H9 (cell line): ENCODE data around the gene ERFL. TPM values are rescaled to one million over a fixed set of nuclear protein-coding genes. Genes with fewer than 3 reads are reported as not detected.
A peak's percentile ranks its signal among the peaks of the same experiment; 100 is the strongest.

Experiments used
- DNase-seq: peaks from one replicate; pipeline ENCODE4 v3.0.0-alpha.2; 2017
- H2AFZ ChIP-seq: one replicate; pipeline ENCODE4 v1.6.1; 2013; ENCODE audit warnings: mild to moderate bottlenecking, low read length, control low read depth, moderate library complexity
- H2AK5ac ChIP-seq: 2 replicates; pipeline ENCODE4 v1.6.1; 2013; ENCODE audit warnings: low read length, control low read depth, mixed read lengths; ENCODE audit not compliant: insufficient read length
- H2BK120ac ChIP-seq: one replicate; pipeline ENCODE4 v1.6.1; 2013; ENCODE audit warnings: low read depth, mild to moderate bottlenecking, low read length, control low read depth, inconsistent platforms; ENCODE audit not compliant: poor library complexity, severe bottlenecking
- H2BK12ac ChIP-seq: 2 replicates; pipeline ENCODE4 v1.6.1; 2013; ENCODE audit warnings: low read length, control low read depth, mixed read lengths, low read depth; ENCODE audit not compliant: insufficient read length
- H2BK15ac ChIP-seq: 2 replicates; pipeline ENCODE4 v1.6.1; 2013; ENCODE audit warnings: low read depth, low read length, control low read depth
- H2BK20ac ChIP-seq: one replicate; pipeline ENCODE4 v1.6.1; 2013; ENCODE audit warnings: low read depth, mild to moderate bottlenecking, low read length, control low read depth, inconsistent platforms; ENCODE audit not compliant: poor library complexity, severe bottlenecking
- H2BK5ac ChIP-seq: 2 replicates; pipeline ENCODE4 v1.6.1; 2013; ENCODE audit warnings: low read length, control low read depth, mixed read lengths; ENCODE audit not compliant: insufficient read length
- H3K14ac ChIP-seq: 2 replicates; pipeline ENCODE4 v1.6.1; 2013; ENCODE audit warnings: low read length, control low read depth; ENCODE audit not compliant: insufficient read depth
- H3K18ac ChIP-seq: 2 replicates; pipeline ENCODE4 v1.6.1; 2013; ENCODE audit warnings: low read depth, mild to moderate bottlenecking, mixed read lengths, low read length, control low read depth; ENCODE audit not compliant: insufficient read length
- H3K23ac ChIP-seq: 2 replicates; pipeline ENCODE4 v1.6.1; 2013; ENCODE audit warnings: low read length, control low read depth, mixed read lengths, low read depth; ENCODE audit not compliant: insufficient read length
- H3K23me2 ChIP-seq: 2 replicates; pipeline ENCODE4 v1.6.1; 2013; ENCODE audit warnings: low read depth, mild to moderate bottlenecking, mixed read lengths, low read length, control low read depth; ENCODE audit not compliant: insufficient read length, poor library complexity, severe bottlenecking
- H3K27ac ChIP-seq: 2 replicates; pipeline ENCODE4 v1.5.1; 2013; ENCODE audit warnings: low read length, control low read depth, mixed read lengths, low read depth; ENCODE audit not compliant: insufficient read length
- H3K27me3 ChIP-seq: 2 replicates; pipeline ENCODE4 v1.6.1; 2013; ENCODE audit warnings: low read length, control low read depth, inconsistent platforms; ENCODE audit not compliant: insufficient read depth
- H3K4ac ChIP-seq: 2 replicates; pipeline ENCODE4 v1.6.1; 2013; ENCODE audit warnings: low read depth, mild to moderate bottlenecking, control low read depth, inconsistent platforms, low read length, moderate library complexity
- H3K4me1 ChIP-seq: 2 replicates; pipeline ENCODE4 v1.6.1; 2013; ENCODE audit warnings: low read length, control low read depth, inconsistent platforms; ENCODE audit not compliant: insufficient read depth
- H3K4me2 ChIP-seq: 2 replicates; pipeline ENCODE4 v1.6.1; 2013; ENCODE audit warnings: low read length, control low read depth, mixed read lengths; ENCODE audit not compliant: insufficient read length, insufficient read depth
- H3K56ac ChIP-seq: 2 replicates; pipeline ENCODE4 v1.6.1; 2013; ENCODE audit warnings: low read depth, mild to moderate bottlenecking, mixed read lengths, low read length, control low read depth; ENCODE audit not compliant: insufficient read length
- H3K79me1 ChIP-seq: 2 replicates; pipeline ENCODE4 v1.6.1; 2013; ENCODE audit warnings: low read depth, mild to moderate bottlenecking, moderate library complexity, low read length, control low read depth, inconsistent platforms; ENCODE audit not compliant: insufficient read depth, poor library complexity, severe bottlenecking
- H3K79me2 ChIP-seq: 2 replicates; pipeline ENCODE4 v1.6.1; 2013; ENCODE audit warnings: low read length, control low read depth, inconsistent platforms; ENCODE audit not compliant: insufficient read depth
- H3K9ac ChIP-seq: 2 replicates; pipeline ENCODE4 v1.6.1; 2013; ENCODE audit warnings: low read length, control low read depth, mixed read lengths; ENCODE audit not compliant: insufficient read length; ENCODE audit errors: extremely low read depth
- H3K9me3 ChIP-seq: one replicate; pipeline ENCODE4 v1.6.1; 2013; ENCODE audit warnings: low read depth, low read length, inconsistent platforms; ENCODE audit not compliant: control insufficient read depth
- H3T11ph ChIP-seq: one replicate; pipeline ENCODE4 v1.6.1; 2013; ENCODE audit warnings: mild to moderate bottlenecking, low read length, control low read depth, inconsistent platforms
- H4K20me1 ChIP-seq: one replicate; pipeline ENCODE4 v1.6.1; 2013; ENCODE audit not compliant: control insufficient read depth, insufficient read length, insufficient read depth
- H4K5ac ChIP-seq: 2 replicates; pipeline ENCODE4 v1.6.1; 2013; ENCODE audit warnings: low read depth, mild to moderate bottlenecking, mixed read lengths, low read length, control low read depth; ENCODE audit not compliant: insufficient read length
- H4K8ac ChIP-seq: replicated peaks from 2 replicates; pipeline ENCODE4 v1.6.1; 2013; ENCODE audit warnings: low read length, control low read depth, mixed read lengths, low read depth; ENCODE audit not compliant: insufficient read length
- H4K91ac ChIP-seq: 2 replicates; pipeline ENCODE4 v1.6.1; 2013; ENCODE audit warnings: low read depth, mild to moderate bottlenecking, moderate library complexity, mixed read lengths, low read length, control low read depth; ENCODE audit not compliant: insufficient read length
- H3K27ac Mint-ChIP-seq, 3 experiments: 2 replicates in 2 of 3; 3 replicates in 1 of 3; pipeline ENCODE4 v1.8.0; 2020 to 2021; ENCODE audit warnings: mixed read lengths in 3 of 3, mild to moderate bottlenecking in 1 of 3, moderate library complexity in 1 of 3
- H3K27me3 Mint-ChIP-seq: 2 replicates; pipeline ENCODE4 v1.8.0; 2021; ENCODE audit warnings: low read depth, mild to moderate bottlenecking, moderate library complexity, mixed read lengths
- H3K36me3 Mint-ChIP-seq, 3 experiments: 2 replicates in 2 of 3; 3 replicates in 1 of 3; pipeline ENCODE4 v1.8.0; 2020 to 2021; ENCODE audit warnings: low read depth in 3 of 3, mixed read lengths in 3 of 3; ENCODE audit not compliant: insufficient read depth in 1 of 3
- H3K4me1 Mint-ChIP-seq, 2 experiments: 2 replicates each; pipeline ENCODE4 v1.8.0; 2020; ENCODE audit warnings: mixed read lengths in 2 of 2
- H3K4me3 Mint-ChIP-seq, 2 experiments: 2 replicates in 1 of 2; 3 replicates in 1 of 2; pipeline ENCODE4 v1.8.0; 2020 to 2021; ENCODE audit warnings: mild to moderate bottlenecking in 2 of 2, mixed read lengths in 2 of 2, moderate library complexity in 1 of 2
- H3K9me3 Mint-ChIP-seq, 2 experiments: 2 replicates in 1 of 2; 3 replicates in 1 of 2; pipeline ENCODE4 v1.8.0; 2020; ENCODE audit warnings: mild to moderate bottlenecking in 2 of 2, mixed read lengths in 2 of 2, moderate library complexity in 1 of 2
- CTCF ChIP-seq: fragments of 200-600 bp; sonication (generic); conservative IDR thresholded peaks from 3 replicates; pipeline ENCODE4 v1.8.0; 2021; ENCODE audit warnings: antibody characterized with exemption, mild to moderate bottlenecking
- WGBS: extraction: QIAGEN DNeasy Blood & Tissue Kit; methylation state at CpG from one replicate; pipeline ENCODE4 v1.1.7; 2013; ENCODE audit warnings: missing lambda C conversion rate, low lambda C conversion rate, mixed read lengths; ENCODE audit not compliant: insufficient read length; ENCODE audit errors: extremely low coverage; 5-methylcytosine and 5-hydroxymethylcytosine counted together
- total RNA-seq: library from RNA; stranded (reverse); gene quantifications from 2 replicates; pipeline ENCODE4 v1.2.1, GENCODE V29; 2021

ERFL gene
- total RNA-seq, 1 experiment from 2014 or later, result 0.22 TPM

GRCh38 chr19:41864374-41864773 lies 63.9 kb downstream of the ERFL start:
- Histone ChIP-seq H3K23ac (no peak overlapping the region), H3K9me3 (no peaks in the 10 kb centered on the region), H4K91ac (no peak overlapping the region), H3K4me1 (no peaks in the 10 kb centered on the region; the same call in 1 of the 2 replicates), H3K79me2 (peaks cover 29% of the 10 kb centered on the region), H2AFZ (no peak overlapping the region), H3K4ac (no peak overlapping the region), H3K79me1 (peaks cover 22% of the 10 kb centered on the region), H3K14ac (no peak overlapping the region), H2BK15ac (no peak overlapping the region), H2BK12ac (no peak overlapping the region), H2BK20ac (no peak overlapping the region), H4K8ac (no peak overlapping the region), H2BK5ac (no peak overlapping the region), H3K4me2 (no peak overlapping the region), H2AK5ac (no peak overlapping the region), H2BK120ac (no peak overlapping the region), H3K18ac (no peak overlapping the region), H4K5ac (no peak overlapping the region), H3K27ac (peak overlapping the region; percentile 6), H3K27me3 (no peaks in the 10 kb centered on the region), H3T11ph (no peak overlapping the region), H3K9ac (peak overlapping the region; percentile 28), H3K56ac (no peak overlapping the region), H4K20me1 (no peaks in the 10 kb centered on the region), H3K23me2 (peaks cover 9% of the 10 kb centered on the region)
- H3K36me3 Mint-ChIP-seq, result peaks cover 60 to 87% (median 76%) of the 10 kb centered on the region in 3 experiments
- H3K27me3 Mint-ChIP-seq, result no peaks in the 10 kb centered on the region; the same call in 1 of the 2 replicates
- DNase-seq, result no peak
- no peak for TF ChIP-seq CTCF
- peak overlapping the region; percentile 34 to 40; a peak in 4 of 5 replicates for H3K4me3 Mint-ChIP-seq
- peaks cover 35 to 51% of the 10 kb centered on the region in 2 experiments for H3K4me1 Mint-ChIP-seq
- WGBS, result no CpG with 5 or more reads among the region's 5 CpGs
- no peaks in the 10 kb centered on the region; a peak in 1 of 5 replicates for H3K9me3 Mint-ChIP-seq
- H3K27ac Mint-ChIP-seq, result peak overlapping the region; percentile 66 to 93 (median 82); a peak in 5 of 7 replicates
